PC-3 (cell line): ENCODE results near the gene CDK10. TPM values are rescaled to one million over a fixed set of nuclear protein-coding genes. Genes with fewer than 3 reads are reported as not detected.
"Not testable (repeated sequence)": the region's sequence is repeated elsewhere in the genome, so short reads cannot be mapped to it uniquely, and the experiment has no call there.

ENCODE experiments used
- ATAC-seq: fragments of 200-7000 bp; cut with Tn5 transposase; 2 replicates; pipeline ENCODE4 v1.9.1; 2020; ENCODE audit warnings: mild to moderate bottlenecking, moderate library complexity
- BruUV-seq: library from RNA; stranded (reverse); fragments of 400-500 nt; replicated peaks from 2 replicates; lab custom pipeline; 2021; lab: Mats Ljungman, UMichigan
- CTCF ChIA-PET: fragments of 300-600 bp; sonication (Branson Sonifier 250); formaldehyde crosslinking; loops from one replicate; lab custom pipeline; 2022; ENCODE audit warnings: antibody characterized with exemption; lab: Charles Lee
- POLR2A ChIA-PET: fragments of 300-600 bp; sonication (Branson Sonifier 250); formaldehyde crosslinking; loops from one replicate; lab custom pipeline; 2022; ENCODE audit warnings: antibody characterized with exemption; ENCODE audit not compliant: unreplicated experiment; lab: Charles Lee
- DNase-seq: peaks from one replicate; pipeline ENCODE4 v3.0.0-alpha.2; 2015
- H2AFZ ChIP-seq: fragments of 300-600 bp; sonication (generic); 2 replicates; pipeline ENCODE4 v1.6.0; 2016; ENCODE audit warnings: antibody characterized with exemption, low read length
- H3F3A ChIP-seq: fragments of 300-600 bp; sonication (generic); one replicate; pipeline ENCODE4 v1.6.0; 2017; ENCODE audit warnings: antibody characterized with exemption, low read length, control low read depth, mild to moderate bottlenecking; ENCODE audit not compliant: unreplicated experiment
- H3K27ac ChIP-seq: fragments of 300-600 bp; sonication (generic); 2 replicates; pipeline ENCODE4 v1.5.1; 2016; ENCODE audit warnings: mild to moderate bottlenecking, low read length
- H3K27me3 ChIP-seq: fragments of 300-600 bp; sonication (generic); 2 replicates; pipeline ENCODE4 v1.6.1; 2016; ENCODE audit warnings: low read length, mixed read lengths
- H3K36me3 ChIP-seq: fragments of 300-600 bp; sonication (generic); 2 replicates; pipeline ENCODE4 v1.6.1; 2016; ENCODE audit warnings: low read depth, mixed run types, low read length, mixed read lengths
- H3K4me1 ChIP-seq: fragments of 300-600 bp; sonication (generic); 2 replicates; pipeline ENCODE4 v1.5.1; 2016; ENCODE audit warnings: low read length; ENCODE audit not compliant: insufficient read depth
- H3K4me2 ChIP-seq: fragments of 300-600 bp; sonication (generic); 2 replicates; pipeline ENCODE4 v1.6.0; 2016; ENCODE audit warnings: low read length
- H3K4me3 ChIP-seq: fragments of 300-600 bp; sonication (generic); 2 replicates; pipeline ENCODE4 v1.5.1; 2016; ENCODE audit warnings: mild to moderate bottlenecking, low read length, mixed read lengths
- H3K79me2 ChIP-seq: fragments of 300-600 bp; sonication (generic); 2 replicates; pipeline ENCODE4 v1.6.1; 2017; ENCODE audit warnings: low read length, mixed read lengths
- H3K9ac ChIP-seq: fragments of 300-600 bp; sonication (generic); 2 replicates; pipeline ENCODE4 v1.6.0; 2016; ENCODE audit warnings: mild to moderate bottlenecking, low read length
- H3K9me2 ChIP-seq: fragments of 300-600 bp; sonication (generic); replicated peaks from 2 replicates; pipeline ENCODE4 v1.6.1; 2016; ENCODE audit warnings: mixed run types, low read length, mixed read lengths
- H3K9me3 ChIP-seq: fragments of 300-600 bp; sonication (generic); 2 replicates; pipeline ENCODE4 v1.6.1; 2016; ENCODE audit warnings: low read length, mixed read lengths
- H4K20me1 ChIP-seq: fragments of 300-600 bp; sonication (generic); 2 replicates; pipeline ENCODE4 v1.6.1; 2016; ENCODE audit warnings: low read length, mixed read lengths
- EZH2 ChIP-seq: fragments of 300-600 bp; sonication (generic); IDR thresholded peaks from one replicate; pipeline ENCODE4 v1.6.1; 2017; ENCODE audit warnings: antibody characterized with exemption, mild to moderate bottlenecking, low read length; ENCODE audit not compliant: unreplicated experiment
- EZH2phosphoT487 ChIP-seq: fragments of 300-600 bp; sonication (generic); IDR thresholded peaks from 2 replicates; pipeline ENCODE4 v1.6.1; 2018; ENCODE audit warnings: mild to moderate bottlenecking, antibody characterized with exemption, low read length, borderline replicate concordance
- intact Hi-C: fragments of 100-400 bp; cut with micrococcal nuclease; formaldehyde crosslinking; loops from 2 replicates; pipeline ENCODE4 v1.9.0; 2023
- total RNA-seq: library from RNA; depleted of rRNA; stranded (reverse); fragments of >200 nt; gene quantifications from 2 replicates; pipeline ENCODE4 v1.2.3, GENCODE V29; 2014
- TF ChIP-seq, protein P1 (sequence below): fragments of 300-600 bp; sonication (generic); conservative IDR thresholded peaks from 2 replicates; pipeline ENCODE4 v1.5.1; 2017; ENCODE audit warnings: antibody characterized with exemption, low read depth, mild to moderate bottlenecking, low read length

The CDK10 gene
- total RNA-seq, 1 experiment from 2014 or later = 50.0 TPM

- Histone ChIP-seq H4K20me1 (no peaks in the 10 kb centered on the region), H3K9me3 (no peaks in the 10 kb centered on the region), H3K4me2 (peak overlapping the region; percentile 86), H3K4me1 (peaks cover 6% of the 10 kb centered on the region; the same call in 1 of the 2 replicates), H3K27ac (peak overlapping the region; percentile 79), H3K79me2 (peaks cover 27% of the 10 kb centered on the region), H2AFZ (peak overlapping the region; percentile 77), H3K27me3 (no peaks in the 10 kb centered on the region), H3K36me3 (peaks cover 4% of the 10 kb centered on the region; the same call in 1 of the 2 replicates), H3K9me2 (no peaks in the 10 kb centered on the region), H3F3A (no peaks in the 10 kb centered on the region), H3K4me3 (peak overlapping the region; percentile 76), H3K9ac (peak overlapping the region; percentile 97)
- peak; percentile 34 for DNase-seq
- POLR2A ChIA-PET = interaction anchor here (0.5 kb wide), 1 partner anchor 111 kb away, joined by 3 read pairs; no protein-coding TSS in a partner anchor
- TF ChIP-seq EZH2 (no peak), EZH2phosphoT487 (no peak)
- TF ChIP-seq, protein P1, sequence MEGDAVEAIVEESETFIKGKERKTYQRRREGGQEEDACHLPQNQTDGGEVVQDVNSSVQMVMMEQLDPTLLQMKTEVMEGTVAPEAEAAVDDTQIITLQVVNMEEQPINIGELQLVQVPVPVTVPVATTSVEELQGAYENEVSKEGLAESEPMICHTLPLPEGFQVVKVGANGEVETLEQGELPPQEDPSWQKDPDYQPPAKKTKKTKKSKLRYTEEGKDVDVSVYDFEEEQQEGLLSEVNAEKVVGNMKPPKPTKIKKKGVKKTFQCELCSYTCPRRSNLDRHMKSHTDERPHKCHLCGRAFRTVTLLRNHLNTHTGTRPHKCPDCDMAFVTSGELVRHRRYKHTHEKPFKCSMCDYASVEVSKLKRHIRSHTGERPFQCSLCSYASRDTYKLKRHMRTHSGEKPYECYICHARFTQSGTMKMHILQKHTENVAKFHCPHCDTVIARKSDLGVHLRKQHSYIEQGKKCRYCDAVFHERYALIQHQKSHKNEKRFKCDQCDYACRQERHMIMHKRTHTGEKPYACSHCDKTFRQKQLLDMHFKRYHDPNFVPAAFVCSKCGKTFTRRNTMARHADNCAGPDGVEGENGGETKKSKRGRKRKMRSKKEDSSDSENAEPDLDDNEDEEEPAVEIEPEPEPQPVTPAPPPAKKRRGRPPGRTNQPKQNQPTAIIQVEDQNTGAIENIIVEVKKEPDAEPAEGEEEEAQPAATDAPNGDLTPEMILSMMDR = no peak
- intact Hi-C loops = no loop called here
- TSS peak; percentile 51 for BruUV-seq
- peak; percentile 52 for ATAC-seq
- CTCF ChIA-PET = interaction anchor here (0.6 kb wide), 1 partner anchor 331 kb away, joined by 3 read pairs; no protein-coding TSS in a partner anchor
Measured at GRCh38 chr16:89687092-89687940, 827 bp downstream of the CDK10 start.

DNA sequence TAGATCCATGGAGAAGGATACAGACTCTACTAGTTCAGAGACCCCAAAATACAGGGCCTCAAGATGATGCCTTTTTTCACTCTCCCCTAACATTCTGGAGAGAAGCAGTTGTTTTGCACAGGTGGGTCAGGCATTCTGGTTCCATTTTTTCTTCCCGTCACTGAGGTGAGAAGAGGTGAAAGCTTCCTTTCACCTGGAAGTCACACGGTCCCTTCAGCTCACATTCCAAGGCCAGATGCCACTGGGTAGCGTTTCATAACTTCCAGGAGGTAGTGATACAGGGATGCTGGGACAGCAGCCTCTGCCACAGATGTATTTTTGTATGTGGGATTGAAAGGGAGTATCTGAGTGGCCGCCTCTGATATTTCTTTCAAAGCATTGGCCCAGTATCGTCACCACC, 1.9 kb downstream of the CDK10 start:
- CTCF ChIA-PET = no interaction called here
- Histone ChIP-seq H3K4me3 (no peak overlapping the region), H3K9ac (no peak overlapping the region), H3K4me2 (0 out of 2 replicates have a peak overlapping the region, but pooled peaks have one; percentile 86), H3K27ac (no peak overlapping the region), H3F3A (no peaks in the 10 kb centered on the region), H3K4me1 (peaks cover 6% of the 10 kb centered on the region; the same call in 1 of the 2 replicates), H3K9me3 (no peaks in the 10 kb centered on the region), H3K79me2 (peaks cover 27% of the 10 kb centered on the region), H3K36me3 (peaks cover 4% of the 10 kb centered on the region; the same call in 1 of the 2 replicates), H2AFZ (no peak overlapping the region), H4K20me1 (no peaks in the 10 kb centered on the region), H3K27me3 (no peaks in the 10 kb centered on the region), H3K9me2 (no peaks in the 10 kb centered on the region)
- POLR2A ChIA-PET = no interaction called here
- intact Hi-C loops = no loop called here
- DNase-seq (no peak), ATAC-seq (no peak)
- no peak for TF ChIP-seq EZH2
- TF ChIP-seq, protein P1 = no peak
- no peak for TF ChIP-seq EZH2phosphoT487
- no TSS peak for BruUV-seq

DNA sequence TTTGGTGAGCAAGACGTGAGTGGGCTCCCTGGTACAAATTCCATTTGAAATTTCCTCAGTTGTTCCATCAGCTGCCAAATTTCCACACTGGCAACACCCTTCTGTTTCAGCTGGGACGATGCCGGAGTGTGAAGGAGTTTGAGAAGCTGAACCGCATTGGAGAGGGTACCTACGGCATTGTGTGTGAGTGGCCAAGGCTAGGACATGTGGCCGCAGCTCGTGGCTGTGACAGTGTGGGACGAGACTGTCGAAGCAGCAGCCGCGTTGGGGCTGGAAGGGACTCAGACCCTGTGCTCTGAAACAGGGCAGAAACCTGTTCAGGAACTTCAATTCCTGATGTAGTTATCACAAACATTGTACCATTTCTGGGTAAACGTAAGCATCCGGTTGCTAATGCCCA, 2.7 kb downstream of the CDK10 start:
- ATAC-seq = no peak
- BruUV-seq = no TSS peak
- H2AFZ ChIP-seq = no peak overlapping the region
- H3K9me2 ChIP-seq = no peaks in the 10 kb centered on the region
- CTCF ChIA-PET = no interaction called here
- POLR2A ChIA-PET = no interaction called here
- TF ChIP-seq, protein P1 = no peak
- TF ChIP-seq EZH2phosphoT487 (no peak), EZH2 (no peak)
- no peaks in the 10 kb centered on the region for H3F3A ChIP-seq
- peaks cover 6% of the 10 kb centered on the region; the same call in 1 of the 2 replicates for H3K4me1 ChIP-seq
- intact Hi-C loops = no loop called here
- no peak overlapping the region for H3K4me2 ChIP-seq
- H4K20me1 ChIP-seq = no peaks in the 10 kb centered on the region
- no peak overlapping the region for H3K27ac ChIP-seq
- peaks cover 27% of the 10 kb centered on the region for H3K79me2 ChIP-seq
- DNase-seq = no peak
- H3K4me3 ChIP-seq = no peak overlapping the region
- no peaks in the 10 kb centered on the region for H3K27me3 ChIP-seq
- H3K9me3 ChIP-seq = no peaks in the 10 kb centered on the region
- peaks cover 4% of the 10 kb centered on the region; the same call in 1 of the 2 replicates for H3K36me3 ChIP-seq
- no peak overlapping the region for H3K9ac ChIP-seq

GRCh38 chr16:89689621-89690020, 3.1 kb downstream of the CDK10 start:
- H3K79me2 ChIP-seq = peaks cover 27% of the 10 kb centered on the region
- intact Hi-C loops, H3K36me3 ChIP-seq, H3F3A ChIP-seq, H4K20me1 ChIP-seq, CTCF ChIA-PET, ATAC-seq, H3K9ac ChIP-seq, H3K4me2 ChIP-seq, DNase-seq, H3K4me1 ChIP-seq, BruUV-seq, H3K27me3 ChIP-seq, H3K27ac ChIP-seq, H2AFZ ChIP-seq, POLR2A ChIA-PET, H3K9me3 ChIP-seq, H3K9me2 ChIP-seq, H3K4me3 ChIP-seq: not testable (repeated sequence)
